Panc1 (cell line): ENCODE data around the gene MLLT3. TPM values are rescaled to one million over a fixed set of nuclear protein-coding genes. Genes with fewer than 3 reads are reported as not detected.

Source experiments
- ATAC-seq: fragments of 200-7000 bp; cut with Tn5 transposase; 2 replicates; pipeline ENCODE4 v1.9.1; 2020; ENCODE audit warnings: mild to moderate bottlenecking, moderate library complexity
- BruUV-seq: library from RNA; stranded (reverse); fragments of 400-500 nt; replicated peaks from 2 replicates; lab custom pipeline; 2021; lab: Mats Ljungman, UMichigan
- CTCF ChIA-PET: fragments of 300-600 bp; sonication (Branson Sonifier 250); formaldehyde crosslinking; loops from one replicate; lab custom pipeline; 2022; ENCODE audit warnings: antibody characterized with exemption; lab: Charles Lee
- POLR2A ChIA-PET: fragments of 300-600 bp; sonication (Branson Sonifier 250); formaldehyde crosslinking; loops from one replicate; lab custom pipeline; 2022; ENCODE audit warnings: antibody characterized with exemption; lab: Charles Lee
- DNase-seq: peaks from one replicate; pipeline ENCODE4 v3.0.0-alpha.2; 2010; ENCODE audit warnings: low read depth, low spot score
- H3K27ac ChIP-seq: 2 replicates; pipeline ENCODE4 v1.5.1; 2011; ENCODE audit warnings: mild to moderate bottlenecking, low read length, inconsistent platforms
- H3K27me3 ChIP-seq: fragments of 200-500 bp; sonication (Bioruptor generic); 2 replicates; pipeline ENCODE4 v1.6.0; 2014; ENCODE audit warnings: low read length, inconsistent platforms; ENCODE audit not compliant: control insufficient read depth, insufficient read depth
- H3K36me3 ChIP-seq: fragments of 200-500 bp; sonication (Bioruptor generic); 2 replicates; pipeline ENCODE4 v1.5.1; 2014; ENCODE audit warnings: inconsistent platforms, mild to moderate bottlenecking, low read length, moderate library complexity; ENCODE audit not compliant: control insufficient read depth, insufficient read depth
- H3K4me1 ChIP-seq: 2 replicates; pipeline ENCODE4 v1.5.1; 2011; ENCODE audit warnings: inconsistent platforms, mild to moderate bottlenecking, low read length, moderate library complexity; ENCODE audit not compliant: control insufficient read depth, insufficient read depth
- H3K4me3 ChIP-seq, 2 experiments: 2 replicates each; pipeline ENCODE4 v1.5.1; 2011 to 2012; ENCODE audit warnings: low read depth in 2 of 2, low read length in 2 of 2, mild to moderate bottlenecking in 2 of 2, inconsistent platforms in 1 of 2, moderate library complexity in 1 of 2
- H3K9me3 ChIP-seq: fragments of 200-500 bp; sonication (Bioruptor generic); 2 replicates; pipeline ENCODE4 v1.5.1; 2014; ENCODE audit warnings: low read depth, mild to moderate bottlenecking, inconsistent platforms, low read length, moderate library complexity; ENCODE audit not compliant: control insufficient read depth, insufficient read depth
- POLR2AphosphoS5 ChIP-seq: IDR thresholded peaks from 2 replicates; pipeline ENCODE4 v1.6.1; 2012; ENCODE audit warnings: mild to moderate bottlenecking, low read depth, low read length, moderate library complexity
- SIN3A ChIP-seq: IDR thresholded peaks from 2 replicates; pipeline ENCODE4 v1.6.1; 2012; ENCODE audit warnings: low read depth, mild to moderate bottlenecking, low read length, moderate library complexity, borderline replicate concordance; ENCODE audit not compliant: insufficient read depth
- TCF7L2 ChIP-seq: IDR thresholded peaks from 2 replicates; pipeline ENCODE4 v1.6.1; 2011; ENCODE audit warnings: mild to moderate bottlenecking, low read depth, low read length, inconsistent platforms
- in situ Hi-C: cut with HindIII; loops from 2 replicates; pipeline ENCODE4 v1.10.0; 2016; ENCODE audit warnings: low sequenced_read_pairs, low pct_unique_long_range_greater_than_20kb
- intact Hi-C: fragments of 100-400 bp; cut with micrococcal nuclease; formaldehyde crosslinking; loops from one replicate; pipeline ENCODE4 v1.10.0; 2022; ENCODE audit not compliant: unreplicated experiment
- total RNA-seq: library from RNA; stranded (reverse); gene quantifications from one replicate; pipeline ENCODE4 v1.2.1, GENCODE V29; 2021; ENCODE audit not compliant: unreplicated experiment
- TF ChIP-seq, protein P1 (sequence below), 2 experiments: IDR thresholded peaks; 2 replicates each; pipeline ENCODE4 v1.6.1; 2011 to 2012; ENCODE audit warnings: low read depth in 2 of 2, control low read depth in 1 of 2, low read length in 1 of 2, mild to moderate bottlenecking in 1 of 2, moderate library complexity in 1 of 2; ENCODE audit not compliant: insufficient read depth in 1 of 2
- TF ChIP-seq, protein P2 (sequence below): fragments of 450-650 bp; IDR thresholded peaks from 2 replicates; pipeline ENCODE4 v1.5.1; 2017; ENCODE audit warnings: mild to moderate bottlenecking

Gene MLLT3
- total RNA-seq, 1 experiment from 2014 or later, result 0.49 TPM

DNA sequence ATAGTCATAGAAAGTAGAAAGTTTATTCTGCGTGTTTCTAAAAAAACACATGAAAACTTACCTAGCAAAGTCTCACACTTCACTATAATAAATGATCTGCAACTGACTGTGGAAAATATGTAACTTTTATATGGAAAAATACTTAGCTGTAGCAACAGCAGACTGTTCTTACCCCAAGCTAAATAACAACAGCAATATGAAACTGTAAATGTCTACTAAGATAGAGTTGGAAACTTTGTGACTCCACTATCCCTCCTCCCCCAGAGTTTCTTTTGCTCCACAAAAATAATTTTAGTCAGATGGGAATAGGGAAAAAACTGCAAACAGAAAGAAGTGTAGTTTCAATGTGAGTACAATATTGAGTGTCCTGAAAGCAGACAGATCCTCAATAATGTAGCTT, 21.0 kb downstream of the MLLT3 start:
- in situ Hi-C loops, result no loop called here

DNA sequence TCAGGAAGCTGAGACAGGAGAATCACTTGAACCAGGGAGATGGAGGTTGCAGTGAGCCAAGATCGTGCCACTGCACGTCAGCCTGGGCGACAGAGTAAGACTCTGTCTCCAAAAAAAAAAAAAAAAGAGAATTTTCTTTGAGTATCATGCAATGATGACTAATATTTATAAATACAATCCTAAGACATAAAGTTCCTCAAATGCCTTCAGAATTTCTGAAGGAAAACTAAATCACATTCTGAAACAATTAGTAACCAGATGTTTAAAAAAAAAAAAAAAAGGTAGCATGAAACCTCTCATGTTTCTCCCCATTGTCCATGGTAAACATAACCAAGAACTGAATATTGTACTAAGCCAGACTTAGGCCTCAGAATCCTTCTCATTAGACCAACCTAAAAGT, 23.1 kb downstream of the MLLT3 start:
- TF ChIP-seq TCF7L2, result no peak
- TF ChIP-seq, protein P1, sequence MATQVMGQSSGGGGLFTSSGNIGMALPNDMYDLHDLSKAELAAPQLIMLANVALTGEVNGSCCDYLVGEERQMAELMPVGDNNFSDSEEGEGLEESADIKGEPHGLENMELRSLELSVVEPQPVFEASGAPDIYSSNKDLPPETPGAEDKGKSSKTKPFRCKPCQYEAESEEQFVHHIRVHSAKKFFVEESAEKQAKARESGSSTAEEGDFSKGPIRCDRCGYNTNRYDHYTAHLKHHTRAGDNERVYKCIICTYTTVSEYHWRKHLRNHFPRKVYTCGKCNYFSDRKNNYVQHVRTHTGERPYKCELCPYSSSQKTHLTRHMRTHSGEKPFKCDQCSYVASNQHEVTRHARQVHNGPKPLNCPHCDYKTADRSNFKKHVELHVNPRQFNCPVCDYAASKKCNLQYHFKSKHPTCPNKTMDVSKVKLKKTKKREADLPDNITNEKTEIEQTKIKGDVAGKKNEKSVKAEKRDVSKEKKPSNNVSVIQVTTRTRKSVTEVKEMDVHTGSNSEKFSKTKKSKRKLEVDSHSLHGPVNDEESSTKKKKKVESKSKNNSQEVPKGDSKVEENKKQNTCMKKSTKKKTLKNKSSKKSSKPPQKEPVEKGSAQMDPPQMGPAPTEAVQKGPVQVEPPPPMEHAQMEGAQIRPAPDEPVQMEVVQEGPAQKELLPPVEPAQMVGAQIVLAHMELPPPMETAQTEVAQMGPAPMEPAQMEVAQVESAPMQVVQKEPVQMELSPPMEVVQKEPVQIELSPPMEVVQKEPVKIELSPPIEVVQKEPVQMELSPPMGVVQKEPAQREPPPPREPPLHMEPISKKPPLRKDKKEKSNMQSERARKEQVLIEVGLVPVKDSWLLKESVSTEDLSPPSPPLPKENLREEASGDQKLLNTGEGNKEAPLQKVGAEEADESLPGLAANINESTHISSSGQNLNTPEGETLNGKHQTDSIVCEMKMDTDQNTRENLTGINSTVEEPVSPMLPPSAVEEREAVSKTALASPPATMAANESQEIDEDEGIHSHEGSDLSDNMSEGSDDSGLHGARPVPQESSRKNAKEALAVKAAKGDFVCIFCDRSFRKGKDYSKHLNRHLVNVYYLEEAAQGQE (IDR thresholded peaks at IDR 0.05; ENCODE audit: insufficient read depth in 1 of 2, low read depth in 2 of 2, low read length in 1 of 2), result no peak
- no peak for TF ChIP-seq POLR2AphosphoS5
- TF ChIP-seq, protein P2, sequence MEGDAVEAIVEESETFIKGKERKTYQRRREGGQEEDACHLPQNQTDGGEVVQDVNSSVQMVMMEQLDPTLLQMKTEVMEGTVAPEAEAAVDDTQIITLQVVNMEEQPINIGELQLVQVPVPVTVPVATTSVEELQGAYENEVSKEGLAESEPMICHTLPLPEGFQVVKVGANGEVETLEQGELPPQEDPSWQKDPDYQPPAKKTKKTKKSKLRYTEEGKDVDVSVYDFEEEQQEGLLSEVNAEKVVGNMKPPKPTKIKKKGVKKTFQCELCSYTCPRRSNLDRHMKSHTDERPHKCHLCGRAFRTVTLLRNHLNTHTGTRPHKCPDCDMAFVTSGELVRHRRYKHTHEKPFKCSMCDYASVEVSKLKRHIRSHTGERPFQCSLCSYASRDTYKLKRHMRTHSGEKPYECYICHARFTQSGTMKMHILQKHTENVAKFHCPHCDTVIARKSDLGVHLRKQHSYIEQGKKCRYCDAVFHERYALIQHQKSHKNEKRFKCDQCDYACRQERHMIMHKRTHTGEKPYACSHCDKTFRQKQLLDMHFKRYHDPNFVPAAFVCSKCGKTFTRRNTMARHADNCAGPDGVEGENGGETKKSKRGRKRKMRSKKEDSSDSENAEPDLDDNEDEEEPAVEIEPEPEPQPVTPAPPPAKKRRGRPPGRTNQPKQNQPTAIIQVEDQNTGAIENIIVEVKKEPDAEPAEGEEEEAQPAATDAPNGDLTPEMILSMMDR, result no peak
- TF ChIP-seq SIN3A, result no peak
- intact Hi-C loops, result no loop called here
- BruUV-seq, result no TSS peak
- ATAC-seq, result no peak
- in situ Hi-C loops, result no loop called here
- DNase-seq, result no peak
- Histone ChIP-seq H3K27me3 (no peaks in the 10 kb centered on the region), H3K9me3 (no peaks in the 10 kb centered on the region), H3K4me1 (no peaks in the 10 kb centered on the region), H3K36me3 (no peaks in the 10 kb centered on the region), H3K27ac (no peak overlapping the region), H3K4me3 (no peak overlapping the region)
- ChIA-PET CTCF (no interaction called here), POLR2A (no interaction called here)

More for the DNA sequence above, 21.0 kb downstream of the MLLT3 start:
- Histone ChIP-seq H3K4me3 (no peak overlapping the region), H3K27ac (no peak overlapping the region), H3K27me3 (no peaks in the 10 kb centered on the region), H3K36me3 (no peaks in the 10 kb centered on the region), H3K9me3 (no peaks in the 10 kb centered on the region), H3K4me1 (no peaks in the 10 kb centered on the region)
- ChIA-PET POLR2A (no interaction called here), CTCF (no interaction called here)
- no peak for DNase-seq
- no peak for ATAC-seq
- TF ChIP-seq, protein P2, result no peak
- no peak for TF ChIP-seq SIN3A
- TF ChIP-seq, protein P1 (IDR thresholded peaks at IDR 0.05; ENCODE audit: insufficient read depth in 1 of 2, low read depth in 2 of 2, low read length in 1 of 2), result no peak
- TF ChIP-seq POLR2AphosphoS5, result no peak
- TF ChIP-seq TCF7L2, result no peak
- BruUV-seq, result no TSS peak
- intact Hi-C loops, result loop anchor here (10.0 kb wide), 1 partner anchor 246 kb away; no protein-coding TSS in a partner anchor
